ENCODE measurements around the gene TRAPPC2B. TPM values are rescaled to one million over a fixed set of nuclear protein-coding genes. Genes with fewer than 3 reads are reported as not detected.

Gene TRAPPC2B
- total RNA-seq, 1 experiment from 2014 or later = 3.9 TPM

GRCh38 chr19:57334191-57334590 lies 29.2 kb upstream of the TRAPPC2B start:
- no peaks in the 10 kb centered on the region for H4K20me1 ChIP-seq (ENCODE audit: insufficient read depth)
- intact Hi-C loops (cut with micrococcal nuclease) = no loop called here
- no peak overlapping the region for H3K9ac ChIP-seq (ENCODE audit: low read length)
- DNase-seq (ENCODE audit: low read depth, low spot score) = no peak
- POLR2A ChIA-PET = no interaction called here
- H3K79me2 ChIP-seq (ENCODE audit: insufficient read depth, low read length) = no peaks in the 10 kb centered on the region
- no peaks in the 10 kb centered on the region for H3K9me3 ChIP-seq (ENCODE audit: control insufficient read depth in 1 of 2, insufficient read depth in 1 of 2, low read depth in 1 of 2, low read length in 2 of 2)
- CTCF ChIA-PET = no interaction called here
- RAD21 ChIA-PET (ENCODE audit: low non-redundant PET in 1 of 2, low total read pairs in 2 of 2, uncharacterized antibody in 2 of 2, unreplicated experiment in 2 of 2) = no interaction called here
- BruUV-seq (replicated peaks) = no TSS peak
- no peak overlapping the region for H2AFZ ChIP-seq (ENCODE audit: low read depth, low read length, poor library complexity, severe bottlenecking)
- peaks cover under 1 to 3% of the 10 kb centered on the region in 2 experiments; a peak in 3 of 4 replicates for H3K36me3 ChIP-seq (ENCODE audit: control insufficient read depth in 1 of 2, insufficient read depth in 2 of 2, low read length in 2 of 2)
- no peaks in the 10 kb centered on the region for H3K27me3 ChIP-seq (ENCODE audit: insufficient read depth, low read length)
- H3K4me1 ChIP-seq (ENCODE audit: control insufficient read depth in 1 of 2, insufficient read depth in 2 of 2, low read length in 2 of 2) = no peaks in the 10 kb centered on the region
- no peak overlapping the region for H3K4me2 ChIP-seq (ENCODE audit: low read length)
- H3K4me3 ChIP-seq (replicated peaks in 1 of 2; ENCODE audit: low read depth in 1 of 2, low read length in 2 of 2) = no peak overlapping the region
- TF ChIP-seq POLR2A (IDR thresholded peaks at IDR 0.05; ENCODE audit: borderline replicate concordance, extremely low read depth, insufficient read depth, insufficient read length) = no peak
- TF ChIP-seq ELF1 (IDR thresholded peaks at IDR 0.05; ENCODE audit: borderline replicate concordance, low read depth) = no peak
- TF ChIP-seq CTCF (IDR thresholded peaks at IDR 0.05 in 2 of 3, conservative IDR thresholded peaks at IDR 0.05 in 1 of 3; ENCODE audit: borderline replicate concordance in 1 of 3, insufficient read depth in 1 of 3, low read depth in 2 of 3, low read length in 2 of 3) = no peak
- TF ChIP-seq TCF7L2 (IDR thresholded peaks at IDR 0.05; ENCODE audit: borderline replicate concordance, extremely low read depth, insufficient read depth, insufficient read length) = no peak
- TF ChIP-seq RAD21 (IDR thresholded peaks at IDR 0.05; ENCODE audit: low read depth) = no peak
- no peak for TF ChIP-seq REST (IDR thresholded peaks at IDR 0.05; ENCODE audit: low read depth)
- TF ChIP-seq SP1 (IDR thresholded peaks at IDR 0.05; ENCODE audit: low read depth) = no peak
- TF ChIP-seq CEBPB (IDR thresholded peaks at IDR 0.05; ENCODE audit: low read depth) = no peak
- no peak for TF ChIP-seq FOSL1 (IDR thresholded peaks at IDR 0.05; ENCODE audit: low read depth)
- TF ChIP-seq ATF3 (IDR thresholded peaks at IDR 0.05) = no peak
- TF ChIP-seq JUND (IDR thresholded peaks at IDR 0.05) = no peak
- TF ChIP-seq EZH2 (IDR thresholded peaks at IDR 0.05) = no peak
- no peak for TF ChIP-seq MAX (IDR thresholded peaks at IDR 0.05)
- no peak for TF ChIP-seq SIN3A (IDR thresholded peaks at IDR 0.05; ENCODE audit: low read depth)
- no peak for TF ChIP-seq SRF (IDR thresholded peaks at IDR 0.05; ENCODE audit: low read depth)
- TF ChIP-seq EGR1 (IDR thresholded peaks at IDR 0.05; ENCODE audit: low read depth) = no peak
- no peak for TF ChIP-seq ZFX (IDR thresholded peaks at IDR 0.05)
- TF ChIP-seq ZBTB33 (IDR thresholded peaks at IDR 0.05; ENCODE audit: extremely low read depth, insufficient replicate concordance, low read length) = no peak
- TF ChIP-seq EZH2phosphoT487 (IDR thresholded peaks at IDR 0.05; ENCODE audit: borderline replicate concordance) = no peak
- TF ChIP-seq CBX3 (IDR thresholded peaks at IDR 0.05; ENCODE audit: low read depth) = no peak
- no peaks in the 10 kb centered on the region for H3K9me2 ChIP-seq (ENCODE audit: insufficient read depth)
- no peak for ATAC-seq
- H3K27ac ChIP-seq (ENCODE audit: low read depth, low read length) = no peak overlapping the region

Data from HCT116 (cell line).